Fibroblast of skin of abdomen (primary cell): ENCODE measurements around the gene PKN1. TPM values are rescaled to one million over a fixed set of nuclear protein-coding genes. Genes with fewer than 3 reads are reported as not detected.
"Not testable (repeated sequence)": the region's sequence is repeated elsewhere in the genome, so short reads cannot be mapped to it uniquely, and the experiment has no call there.

ENCODE experiments used
- DNase-seq: peaks from one replicate; pipeline ENCODE4 v3.0.0-alpha.2; 2013
- polyA plus RNA-seq, 2 experiments: library from polyadenylated mRNA; unstranded; fragments of 120-200 nt; gene quantifications; one replicate each; pipeline ENCODE4 v1.2.1, GENCODE V29; 2013; ENCODE audit not compliant: insufficient read length in 2 of 2

The PKN1 gene
- polyA plus RNA-seq (2013, experiment 1 of 2; ENCODE audit: insufficient read length): 122 TPM
- 119 TPM for polyA plus RNA-seq (2013, experiment 2 of 2; ENCODE audit: insufficient read length)

DNA sequence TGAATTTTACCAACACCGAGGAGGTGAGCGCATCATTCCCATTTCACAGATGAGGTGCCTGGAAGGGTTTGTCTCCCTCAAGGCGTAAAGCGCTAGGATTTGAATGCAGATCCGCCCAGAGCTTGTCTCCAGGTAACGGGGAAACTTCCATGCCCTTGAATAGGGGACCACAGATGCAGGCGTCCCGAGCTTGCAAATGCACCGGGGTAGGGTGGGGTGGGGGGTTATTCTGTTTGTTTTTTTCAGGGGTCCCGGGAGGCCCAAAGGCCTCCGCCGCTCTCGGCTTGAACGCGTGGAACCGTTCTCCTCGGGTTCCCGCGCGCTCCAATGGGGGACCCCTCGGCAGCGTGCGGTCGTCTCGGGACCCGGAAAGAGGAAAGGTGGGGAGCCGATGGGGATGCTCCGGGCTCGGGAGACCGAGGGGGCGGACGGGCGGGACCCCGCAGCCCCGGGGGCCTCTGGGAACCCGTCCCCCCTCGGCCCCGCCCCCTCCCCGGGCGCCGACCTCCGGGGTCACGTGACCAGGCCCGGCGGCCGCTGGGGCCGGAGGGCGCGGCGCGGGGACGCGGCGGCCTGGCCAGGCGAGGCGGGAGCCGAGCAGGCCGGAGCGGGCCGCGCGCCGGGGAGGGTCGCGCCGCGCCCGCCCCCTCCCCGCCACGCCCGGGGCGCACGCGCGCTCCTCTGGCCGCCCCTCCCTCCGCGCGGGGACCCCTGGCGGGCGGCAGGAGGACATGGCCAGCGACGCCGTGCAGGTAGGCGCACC lies at the start of gene PKN1:
PKN1 (plus strand) TSS at position 516 of the 763 bp plus-strand sequence; CDS start at position 732, 216 bp downstream.
- peak; percentile 56 for DNase-seq

DNA sequence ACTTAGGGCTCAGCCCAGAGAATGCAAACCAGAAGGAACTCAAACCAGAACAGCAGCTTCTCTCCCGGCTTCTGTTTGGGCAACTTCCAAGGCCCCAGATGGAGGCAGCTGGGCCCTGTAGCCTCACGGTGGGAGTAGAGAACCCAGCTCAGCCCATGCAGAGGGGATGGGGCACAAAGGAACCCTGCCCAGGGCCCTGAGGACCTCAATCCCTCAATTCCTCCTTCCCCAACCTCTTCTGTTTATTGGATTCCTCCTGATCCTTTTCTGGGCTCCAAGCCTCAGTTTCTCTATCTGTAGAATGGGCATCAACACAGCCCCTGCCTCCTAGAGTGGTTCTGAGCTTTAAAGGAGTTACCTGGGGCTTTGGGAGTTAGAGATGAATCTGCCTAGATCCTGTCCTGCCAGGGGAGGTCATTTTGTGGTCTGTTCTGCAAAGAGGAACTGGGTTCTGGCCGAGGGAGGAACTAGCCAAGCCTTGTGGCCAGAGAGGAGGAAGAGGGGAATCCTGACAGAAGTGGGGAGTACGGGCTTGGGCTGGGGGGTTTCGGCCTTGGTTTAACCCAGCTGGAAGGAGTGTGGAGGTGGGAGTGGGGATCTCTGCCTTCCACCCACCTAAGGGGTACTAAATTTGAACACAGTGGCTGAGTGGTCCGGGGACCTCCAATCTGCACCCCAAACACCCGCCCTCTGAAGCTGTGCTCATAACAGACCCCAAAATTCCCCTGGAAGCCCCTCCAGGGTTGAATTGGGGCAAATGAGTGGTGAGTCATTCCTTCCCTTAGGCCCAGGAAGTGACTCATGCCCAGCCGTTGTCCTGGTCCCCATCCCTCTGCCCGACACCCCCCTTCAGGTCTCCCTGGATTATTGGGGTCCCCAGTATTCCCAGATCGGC lies 49.2 kb upstream of the PKN1 start:
- peak; percentile 46 for DNase-seq

DNA sequence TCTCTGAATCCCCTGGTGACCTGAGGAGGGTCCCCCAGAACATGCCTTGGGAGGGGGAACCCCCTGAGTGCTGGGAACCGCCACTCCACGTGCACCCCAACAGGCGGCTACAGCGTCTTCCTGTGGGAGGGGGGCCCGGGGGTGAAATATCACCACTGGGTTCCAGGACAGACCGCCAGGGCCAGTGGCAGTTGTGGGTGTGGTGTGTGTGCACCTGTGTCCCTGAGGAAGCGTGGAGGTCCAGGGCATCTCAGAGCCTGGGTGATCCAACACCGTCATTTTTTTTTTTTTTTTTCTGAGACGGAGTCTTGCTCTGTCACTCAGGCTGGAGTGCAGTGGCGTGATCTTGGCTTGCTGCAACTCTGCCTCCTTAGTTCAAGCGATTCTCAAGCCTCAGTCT lies 47.6 kb upstream of the PKN1 start:
- no peak for DNase-seq

DNA sequence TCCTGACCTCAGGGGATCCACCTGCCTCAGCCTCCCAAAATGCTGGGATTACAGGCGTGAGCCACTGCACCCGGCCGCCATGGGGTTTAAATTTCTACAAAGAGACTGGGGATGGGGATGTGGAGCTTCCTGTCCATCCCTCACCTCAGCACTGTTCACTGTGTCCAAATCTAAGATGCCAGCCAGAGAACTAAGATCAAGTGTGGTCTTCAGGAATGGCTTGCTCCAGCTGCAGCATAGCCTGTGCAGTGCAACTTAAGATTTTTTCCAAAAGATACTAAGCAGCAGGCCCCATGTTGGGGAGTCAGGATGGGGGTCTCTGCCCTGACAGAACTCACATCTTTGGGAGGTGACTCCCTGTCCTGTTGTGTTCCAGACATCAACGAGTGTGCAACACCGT lies 42.6 kb upstream of the PKN1 start:
- no peak for DNase-seq

DNA sequence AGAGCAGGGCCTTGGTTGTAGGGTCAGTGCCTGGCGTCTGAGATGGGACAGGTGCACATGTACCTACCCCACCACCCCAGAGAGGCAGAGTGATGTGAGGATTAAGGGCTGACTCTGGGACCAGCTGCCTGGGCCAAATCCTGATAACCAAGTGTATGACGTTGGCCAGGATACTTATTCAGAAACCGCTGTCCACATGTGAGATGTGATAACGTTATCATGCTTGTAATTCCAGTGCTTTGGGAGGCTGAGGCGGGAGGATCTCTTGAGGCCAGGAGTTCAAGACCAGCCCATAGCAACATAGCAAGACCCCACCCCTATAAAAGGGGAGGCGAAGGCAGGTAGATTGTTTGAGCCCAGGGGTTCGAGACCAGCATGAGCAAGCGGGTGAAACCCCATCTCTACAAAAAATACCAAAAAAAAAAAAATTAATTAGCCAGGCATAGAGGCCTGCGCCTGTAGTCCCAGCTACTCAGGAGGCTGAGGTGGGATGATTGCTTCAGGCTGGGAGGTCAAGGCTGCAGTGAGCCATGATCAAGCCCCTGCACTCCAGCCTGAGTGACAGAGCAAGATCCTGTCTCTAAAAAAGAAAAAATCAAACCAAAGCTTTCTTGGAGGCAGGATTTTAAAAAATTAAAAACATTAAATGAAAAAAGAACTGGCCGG lies 41.8 kb upstream of the PKN1 start:
- no peak for DNase-seq

DNA sequence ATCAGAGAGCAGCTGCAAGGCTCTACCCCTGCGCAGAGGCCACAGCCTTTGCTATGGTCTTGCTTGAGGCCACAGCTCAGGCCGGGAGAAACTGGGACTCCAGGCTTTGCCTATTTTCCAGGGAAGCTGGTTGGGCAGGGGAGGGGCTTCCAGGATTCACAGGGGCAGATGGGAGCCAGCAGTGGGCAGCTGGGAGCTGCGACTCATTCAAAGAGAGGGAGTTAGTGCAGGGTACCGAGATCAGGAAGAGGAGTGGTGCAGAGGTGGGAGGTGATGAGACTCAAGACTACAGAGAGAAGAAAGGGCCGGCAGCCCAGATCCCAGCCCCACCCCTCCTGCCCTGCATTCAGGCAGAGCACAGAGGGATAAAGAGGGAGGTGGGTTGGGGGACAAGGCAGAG lies 39.8 kb upstream of the PKN1 start:
- DNase-seq: no peak

DNA sequence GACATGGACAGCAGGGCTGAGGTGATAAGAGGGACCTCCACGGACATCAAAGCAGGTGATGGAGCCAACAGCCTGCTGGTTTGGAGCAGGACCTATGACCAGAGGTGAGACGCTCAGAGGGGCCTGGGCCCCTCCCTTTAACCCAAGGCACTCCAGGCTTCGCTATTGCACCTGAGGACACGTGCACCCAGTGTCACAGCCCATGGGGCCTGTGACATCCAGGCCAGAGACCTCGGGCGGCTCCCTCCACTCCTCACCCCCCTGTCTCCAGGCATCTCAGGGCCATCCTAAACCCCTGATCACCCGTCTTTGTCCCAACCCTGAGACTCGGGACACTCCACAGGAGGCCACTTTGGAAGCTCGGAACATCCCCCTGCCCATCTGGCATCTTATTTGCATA lies 38.9 kb upstream of the PKN1 start:
- no peak for DNase-seq

DNA sequence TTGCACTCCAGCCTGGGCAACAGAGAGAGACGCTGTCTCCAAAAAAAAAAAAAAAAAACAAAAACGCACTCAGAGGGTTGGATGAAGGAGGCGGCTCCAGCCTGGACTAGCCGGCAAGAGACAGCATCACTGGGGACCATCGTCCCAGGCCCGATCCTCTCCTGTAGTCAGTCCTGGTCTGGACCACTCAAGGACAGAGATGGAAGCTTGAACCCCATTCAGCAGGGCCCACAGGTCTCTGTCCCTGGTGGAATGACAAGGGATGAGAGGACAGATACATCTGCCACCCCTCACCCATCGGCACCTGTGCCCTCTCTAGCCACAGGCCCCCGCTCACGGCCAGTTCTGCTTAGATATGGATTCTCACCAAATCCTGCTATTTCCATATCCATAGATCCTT lies 37.8 kb upstream of the PKN1 start:
- no peak for DNase-seq

DNA sequence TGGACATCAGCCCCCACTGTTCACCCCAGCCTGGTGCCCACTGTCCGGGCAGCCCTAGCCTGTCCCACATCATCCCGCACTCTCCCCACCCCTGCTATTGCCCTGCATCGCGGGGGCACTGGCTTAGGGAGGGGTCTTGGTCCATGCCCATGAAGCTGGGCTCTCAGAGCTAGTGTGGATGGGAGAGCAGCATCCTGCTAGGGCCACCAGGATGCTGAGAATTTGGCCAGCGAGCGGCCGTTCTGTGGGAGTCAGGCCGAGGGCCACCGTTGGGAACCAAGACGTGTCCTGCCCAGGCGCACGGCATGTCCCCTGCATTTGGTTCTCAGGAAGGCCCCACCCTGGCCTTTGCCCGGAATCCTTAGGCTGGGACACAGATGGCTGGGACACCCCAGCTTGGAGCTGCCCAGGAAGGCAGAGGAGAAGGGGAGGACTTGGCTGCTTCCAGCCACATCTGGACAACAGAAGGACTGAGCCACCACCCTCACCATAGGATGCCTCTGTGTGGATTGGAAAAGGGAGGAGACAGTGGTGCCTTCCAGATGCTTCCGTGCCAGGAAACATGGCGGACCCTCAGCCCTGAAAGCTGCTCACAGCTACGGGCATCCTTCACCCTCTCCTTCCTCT lies 37.3 kb upstream of the PKN1 start:
- DNase-seq: no peak

DNA sequence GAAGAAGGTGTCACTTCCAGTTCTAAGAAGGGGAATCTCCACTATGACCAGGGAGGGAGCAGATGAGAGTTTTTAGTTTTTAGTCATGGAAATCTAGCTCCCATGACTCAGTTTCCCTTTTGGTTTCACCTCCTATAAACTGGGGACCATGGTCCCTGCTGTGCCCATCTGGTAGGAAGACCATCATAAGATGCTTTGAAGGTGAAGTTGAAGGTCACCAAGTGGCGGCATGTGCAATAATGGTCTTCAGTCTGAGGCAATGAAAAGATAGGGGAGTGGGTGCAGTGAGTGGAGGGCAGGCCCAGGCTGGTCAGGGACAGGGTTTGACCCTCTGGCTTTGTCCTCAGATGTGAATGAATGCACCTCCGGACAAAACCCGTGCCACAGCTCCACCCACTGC lies 36.4 kb upstream of the PKN1 start:
- DNase-seq: not testable (repeated sequence)

DNA sequence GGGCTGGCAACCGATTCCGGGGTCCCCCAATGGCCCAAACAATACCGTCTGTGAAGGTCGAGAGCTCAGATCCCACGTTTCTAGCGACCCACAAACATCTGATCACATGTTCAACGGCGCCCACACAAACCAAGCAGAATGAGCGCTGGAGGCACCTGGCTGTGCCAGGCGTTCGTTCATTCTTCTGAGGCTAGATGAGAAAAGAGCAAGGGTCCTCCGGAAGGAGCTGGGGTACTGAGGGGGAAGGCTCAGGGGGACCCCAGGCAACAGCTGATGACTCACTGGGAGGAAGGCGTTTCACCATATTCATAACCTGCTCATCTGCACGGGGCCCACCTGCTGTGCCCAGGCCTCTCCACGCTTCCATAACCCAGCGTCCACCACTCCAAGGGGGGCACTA lies 35.9 kb upstream of the PKN1 start:
- DNase-seq: not testable (repeated sequence)

DNA sequence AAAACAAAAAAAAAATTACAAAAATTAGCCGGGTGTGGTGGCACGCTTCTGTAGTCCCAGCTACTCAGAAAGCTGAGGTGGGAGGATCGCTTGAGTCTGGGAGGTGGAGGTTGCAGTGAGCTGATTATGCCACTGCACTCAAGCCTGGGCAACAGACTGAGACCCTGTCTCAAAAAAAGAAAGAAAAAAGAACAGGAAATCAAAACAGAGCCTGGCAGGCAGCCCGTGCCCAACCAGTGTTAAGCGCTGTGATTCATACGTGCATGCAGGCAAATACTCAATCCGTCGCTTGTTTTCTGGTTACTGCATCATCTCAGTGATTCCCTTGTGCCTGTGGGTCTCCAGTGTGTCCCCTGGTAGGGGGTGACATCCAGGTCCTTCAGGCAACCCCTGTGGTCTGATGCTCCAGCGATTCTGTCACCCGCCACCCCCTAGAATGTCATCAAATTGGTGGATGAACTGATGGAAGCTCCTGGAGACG lies 32.1 kb upstream of the PKN1 start:
- DNase-seq: no peak

DNA sequence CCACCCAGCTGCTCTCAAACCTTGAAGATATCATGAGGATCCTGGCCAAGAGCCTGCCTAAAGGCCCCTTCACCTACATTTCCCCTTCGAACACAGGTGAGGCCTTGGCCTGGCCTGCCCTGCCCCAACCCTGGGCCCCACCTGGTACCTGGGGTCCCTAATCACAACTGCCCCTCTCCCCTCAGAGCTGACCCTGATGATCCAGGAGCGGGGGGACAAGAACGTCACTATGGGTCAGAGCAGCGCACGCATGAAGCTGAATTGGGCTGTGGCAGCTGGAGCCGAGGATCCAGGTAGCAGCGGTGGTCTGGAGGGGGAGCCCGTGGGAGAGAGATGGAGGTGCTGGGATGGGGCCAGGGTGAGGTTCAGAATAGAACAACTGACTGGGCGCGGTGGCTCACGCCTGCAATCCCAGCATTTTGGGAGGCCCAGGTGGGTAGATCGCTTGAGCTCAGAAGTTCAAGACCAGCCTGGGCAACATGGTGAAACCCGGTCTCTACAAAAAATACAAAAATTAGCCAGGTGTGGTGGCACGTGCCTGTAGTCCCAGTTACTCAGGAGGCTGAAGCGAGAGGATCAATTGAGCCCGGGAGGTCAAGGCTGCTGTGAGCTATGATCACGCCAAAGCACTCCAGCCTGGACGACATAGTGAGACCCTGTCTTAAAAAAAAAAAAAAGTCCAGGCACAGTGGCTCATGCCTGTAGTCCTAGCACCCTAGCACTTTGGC lies 31.5 kb upstream of the PKN1 start:
- no peak for DNase-seq

DNA sequence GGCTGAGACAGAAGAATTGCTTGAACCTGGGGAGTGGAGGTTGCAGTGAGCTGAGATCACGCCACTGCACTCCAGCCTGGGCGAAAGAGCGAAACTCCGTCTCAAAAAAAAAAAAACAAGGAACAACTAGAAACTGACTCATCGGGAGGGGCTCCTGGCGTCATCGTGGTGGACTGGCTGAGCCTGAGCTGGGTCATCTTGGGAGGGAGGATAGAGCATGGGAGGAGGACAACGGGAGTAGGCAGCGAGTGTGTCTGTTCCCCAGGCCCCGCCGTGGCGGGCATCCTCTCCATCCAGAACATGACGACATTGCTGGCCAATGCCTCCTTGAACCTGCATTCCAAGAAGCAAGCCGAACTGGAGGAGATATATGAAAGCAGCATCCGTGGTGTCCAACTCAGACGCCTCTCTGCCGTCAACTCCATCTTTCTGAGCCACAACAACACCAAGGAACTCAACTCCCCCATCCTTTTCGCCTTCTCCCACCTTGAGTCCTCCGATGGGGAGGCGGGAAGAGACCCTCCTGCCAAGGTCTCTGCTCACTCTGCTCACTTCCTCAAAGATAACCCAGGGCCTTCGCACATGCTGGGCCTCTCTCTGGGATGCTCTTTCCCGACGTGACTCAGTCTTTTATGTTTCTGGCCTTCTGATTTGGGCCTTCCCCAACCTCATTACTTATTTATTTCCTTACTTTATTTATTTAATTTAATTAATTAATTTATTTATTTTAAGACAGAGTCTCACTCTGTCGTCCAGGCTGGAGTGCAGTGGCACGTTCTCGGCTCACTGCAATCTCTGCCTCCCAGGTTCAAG lies 30.6 kb upstream of the PKN1 start:
- peak; percentile 48 for DNase-seq

DNA sequence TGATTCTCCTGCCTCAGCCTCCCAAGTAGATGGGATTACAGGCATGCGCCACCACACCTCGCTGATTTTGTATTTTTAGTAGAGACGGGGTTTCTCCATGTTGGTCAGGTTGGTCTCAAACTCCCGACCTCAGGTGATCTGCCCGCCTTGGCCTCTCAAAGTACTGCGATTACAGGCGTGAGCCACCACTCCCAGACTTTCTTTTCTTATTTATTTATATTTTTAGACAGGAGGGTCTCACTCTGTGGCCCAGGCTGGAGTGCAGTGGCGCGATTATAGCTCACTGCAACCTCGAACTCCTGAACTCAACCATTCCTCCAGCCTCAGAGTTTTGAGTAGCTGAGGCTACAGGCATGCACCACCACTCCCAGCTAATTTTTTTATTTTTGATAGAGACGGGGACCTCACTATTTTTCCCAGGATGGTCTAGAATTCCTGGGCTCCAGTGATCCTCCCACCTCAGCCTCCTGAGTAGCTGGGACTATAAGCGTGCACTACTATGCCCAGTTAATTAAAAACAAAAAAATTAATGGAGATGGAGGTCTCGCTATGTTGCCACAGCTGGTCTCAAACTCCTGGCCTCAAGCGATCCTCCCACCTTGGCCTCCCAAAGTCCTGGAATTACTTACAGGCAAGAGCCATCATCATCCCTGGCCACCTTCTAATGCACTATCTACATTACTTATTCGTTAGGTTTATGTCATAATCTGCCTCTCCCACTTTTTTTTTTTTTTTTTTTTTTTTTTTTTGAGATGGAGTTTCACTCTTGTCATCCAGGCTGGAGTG lies 29.8 kb upstream of the PKN1 start:
- not testable (repeated sequence) for DNase-seq

DNA sequence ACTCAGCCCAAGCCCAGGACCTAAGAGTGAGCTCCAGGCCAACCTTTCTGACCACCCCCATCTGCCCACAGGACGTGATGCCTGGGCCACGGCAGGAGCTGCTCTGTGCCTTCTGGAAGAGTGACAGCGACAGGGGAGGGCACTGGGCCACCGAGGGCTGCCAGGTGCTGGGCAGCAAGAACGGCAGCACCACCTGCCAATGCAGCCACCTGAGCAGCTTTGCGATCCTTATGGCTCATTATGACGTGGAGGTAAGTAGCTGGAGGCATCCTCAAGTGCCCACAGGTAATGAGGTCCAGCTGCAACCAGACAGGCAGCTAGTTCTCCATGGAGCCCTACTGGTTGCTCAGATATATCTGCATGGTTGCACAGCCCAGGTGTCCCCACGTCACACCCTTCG lies 28.8 kb upstream of the PKN1 start:
- DNase-seq: no peak

DNA sequence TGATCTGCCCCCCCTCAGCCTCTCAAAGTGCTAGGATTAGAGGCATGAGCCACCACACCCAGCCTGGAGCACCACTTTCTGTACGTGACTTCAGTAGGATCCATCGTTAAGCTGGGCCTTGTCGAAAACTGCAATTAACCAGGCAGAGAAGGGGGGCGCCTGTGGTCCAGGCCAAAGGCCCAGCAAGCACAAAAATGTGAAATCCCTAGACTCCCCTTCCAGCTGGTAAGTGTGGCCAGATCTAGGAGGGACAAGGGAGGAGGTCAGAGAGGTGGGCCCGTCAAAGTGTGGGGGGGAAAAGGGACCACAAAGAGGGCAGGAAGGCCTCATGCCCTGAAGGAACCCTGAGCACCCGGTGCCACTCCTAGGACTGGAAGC lies 27.7 kb upstream of the PKN1 start:
- DNase-seq: no peak

DNA sequence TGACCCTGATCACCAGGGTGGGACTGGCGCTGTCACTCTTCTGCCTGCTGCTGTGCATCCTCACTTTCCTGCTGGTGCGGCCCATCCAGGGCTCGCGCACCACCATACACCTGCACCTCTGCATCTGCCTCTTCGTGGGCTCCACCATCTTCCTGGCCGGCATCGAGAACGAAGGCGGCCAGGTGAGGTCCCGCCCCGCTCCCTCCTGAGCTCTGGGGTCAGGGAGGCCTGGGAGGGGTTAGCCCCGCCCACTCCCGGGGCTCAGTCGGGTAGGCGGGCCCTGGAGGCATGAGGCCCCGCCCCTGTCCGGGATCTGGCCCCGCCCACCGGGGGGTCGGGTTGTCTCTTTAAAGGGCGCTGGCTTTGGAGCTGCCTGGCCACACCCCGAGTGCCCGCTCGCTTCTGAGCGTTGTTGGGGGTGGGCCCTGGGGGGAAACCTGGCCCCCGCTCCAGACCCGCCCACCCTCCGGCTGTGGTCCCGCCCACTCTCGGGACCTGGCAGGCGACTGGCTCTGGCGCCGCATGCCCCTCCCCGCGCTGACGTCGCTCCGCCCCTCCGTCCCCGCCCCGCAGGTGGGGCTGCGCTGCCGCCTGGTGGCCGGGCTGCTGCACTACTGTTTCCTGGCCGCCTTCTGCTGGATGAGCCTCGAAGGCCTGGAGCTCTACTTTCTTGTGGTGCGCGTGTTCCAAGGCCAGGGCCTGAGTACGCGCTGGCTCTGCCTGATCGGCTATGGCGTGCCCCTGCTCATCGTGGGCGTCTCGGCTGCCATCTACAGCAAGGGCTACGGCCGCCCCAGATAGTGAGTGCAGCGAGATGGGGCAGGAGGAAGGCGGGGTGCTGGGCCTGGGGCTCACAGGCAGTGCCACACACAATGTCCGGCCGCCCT lies 27.1 kb upstream of the PKN1 start:
- DNase-seq: peak; percentile 82
